K562 (cell line): Measurements from ENCODE around the gene ZNF521.

Source experiments
- CTCF ChIP-seq, 3 experiments: IDR thresholded peaks in 2 of 3; conservative IDR thresholded peaks in 1 of 3; 2 replicates each; pipeline ENCODE4 v1.5.1; 2011 to 2012; ENCODE audit warnings: low read length in 3 of 3, mild to moderate bottlenecking in 3 of 3, control low read depth in 2 of 3, improper control_type of control experiment in 1 of 3, inconsistent platforms in 1 of 3, low read depth in 1 of 3, mixed read lengths in 1 of 3, moderate library complexity in 1 of 3; ENCODE audit not compliant: insufficient read depth in 2 of 3
- EZH2 ChIP-seq: IDR thresholded peaks from 2 replicates; pipeline ENCODE4 v1.6.1; 2012; ENCODE audit warnings: low read depth, mild to moderate bottlenecking, inconsistent platforms, low read length, borderline replicate concordance
- SP1 ChIP-seq: sonication (generic); formaldehyde crosslinking; IDR thresholded peaks from 2 replicates; pipeline ENCODE4 v1.8.1; 2022; ENCODE audit warnings: mild to moderate bottlenecking, missing genetic modification reagents
- YY1 ChIP-seq, 3 experiments: IDR thresholded peaks; 2 replicates each; pipeline ENCODE4 v1.6.1; 2011; ENCODE audit warnings: low read length in 2 of 3, mild to moderate bottlenecking in 2 of 3, moderate library complexity in 2 of 3, borderline replicate concordance in 1 of 3, control low read depth in 1 of 3, low read depth in 1 of 3; ENCODE audit not compliant: insufficient read depth in 3 of 3, insufficient replicate concordance in 2 of 3, control insufficient read depth in 1 of 3, insufficient read length in 1 of 3; ENCODE audit errors: extremely low read depth in 1 of 3

GRCh38 chr18:25350489-25351251 lies 1.3 kb downstream of the ZNF521 start:
- TF ChIP-seq CTCF (IDR thresholded peaks at IDR 0.05 in 2 of 3, conservative IDR thresholded peaks at IDR 0.05 in 1 of 3; ENCODE audit: insufficient read depth in 2 of 3, low read depth in 1 of 3, low read length in 3 of 3) (no peak), YY1 (IDR thresholded peaks at IDR 0.05; ENCODE audit: borderline replicate concordance in 1 of 3, control insufficient read depth in 1 of 3, extremely low read depth in 1 of 3, insufficient read depth in 3 of 3, insufficient read length in 1 of 3, insufficient replicate concordance in 2 of 3, low read depth in 1 of 3, low read length in 2 of 3) (no peak), SP1 (CRISPR knock-in tag) (no peak), EZH2 (no peak)
